OCI-LY3 (cell line): ENCODE measurements around the gene HRCT1.

ENCODE experiments used
- H2AFZ ChIP-seq: fragments of 200-600, 300-600 bp; shearing (Covaris generic); 2 replicates; pipeline ENCODE4 v1.6.0; 2014; ENCODE audit warnings: antibody characterized with exemption, low read depth, low read length
- H3K27ac ChIP-seq: fragments of 200-600, 300-600 bp; sonication (generic); 2 replicates; pipeline ENCODE4 v1.5.1; 2014; ENCODE audit warnings: mild to moderate bottlenecking, low read length, moderate library complexity, mixed read lengths
- H3K27me3 ChIP-seq: fragments of 200-600, 300-600 bp; sonication (generic); 2 replicates; pipeline ENCODE4 v1.6.1; 2014; ENCODE audit warnings: low read depth, low read length, mixed read lengths
- H3K36me3 ChIP-seq: fragments of 200-600, 300-600 bp; sonication (generic); replicated peaks from 2 replicates; pipeline ENCODE3; 2014; ENCODE audit warnings: low read depth, low read length, mixed read lengths
- H3K4me1 ChIP-seq: fragments of 300-600, 200-600 bp; sonication (generic); 2 replicates; pipeline ENCODE4 v1.6.1; 2014; ENCODE audit warnings: low read length, mixed read lengths
- H3K4me2 ChIP-seq: fragments of 200-600, 300-600 bp; sonication (generic); 2 replicates; pipeline ENCODE4 v1.6.1; 2014; ENCODE audit warnings: low read length, mixed read lengths
- H3K4me3 ChIP-seq: fragments of 300-600, 200-600 bp; sonication (generic); 2 replicates; pipeline ENCODE4 v1.5.1; 2014; ENCODE audit warnings: antibody characterized with exemption, mild to moderate bottlenecking, low read length, moderate library complexity
- H3K79me2 ChIP-seq: fragments of 300-600, 200-600 bp; shearing (Covaris generic); 2 replicates; pipeline ENCODE4 v1.6.1; 2014; ENCODE audit warnings: mild to moderate bottlenecking, low read length, mixed read lengths
- H3K9ac ChIP-seq: fragments of 300-600, 200-600 bp; shearing (Covaris generic); 2 replicates; pipeline ENCODE4 v1.6.0; 2014; ENCODE audit warnings: mild to moderate bottlenecking, low read length, moderate library complexity
- H3K9me3 ChIP-seq: fragments of 200-600, 300-600 bp; shearing (Covaris generic); 2 replicates; pipeline ENCODE4 v1.6.1; 2014; ENCODE audit warnings: low read length, mixed read lengths; ENCODE audit not compliant: insufficient read depth
- H4K20me1 ChIP-seq: fragments of 200-600, 300-600 bp; sonication (generic); 2 replicates; pipeline ENCODE4 v1.6.1; 2016; ENCODE audit warnings: low read length, mixed read lengths; ENCODE audit not compliant: insufficient read depth
- EZH2phosphoT487 ChIP-seq: fragments of 200-600 bp; shearing (Covaris generic); IDR thresholded peaks from 2 replicates; pipeline ENCODE4 v1.6.1; 2018; ENCODE audit warnings: antibody characterized with exemption, mixed run types, low read depth
- TF ChIP-seq, protein P1 (sequence below): fragments of 200-600, 300-600 bp; sonication (generic); IDR thresholded peaks from 2 replicates; pipeline ENCODE4 v1.5.1; 2014; ENCODE audit warnings: antibody characterized with exemption, low read length, low read depth

Gene HRCT1

DNA sequence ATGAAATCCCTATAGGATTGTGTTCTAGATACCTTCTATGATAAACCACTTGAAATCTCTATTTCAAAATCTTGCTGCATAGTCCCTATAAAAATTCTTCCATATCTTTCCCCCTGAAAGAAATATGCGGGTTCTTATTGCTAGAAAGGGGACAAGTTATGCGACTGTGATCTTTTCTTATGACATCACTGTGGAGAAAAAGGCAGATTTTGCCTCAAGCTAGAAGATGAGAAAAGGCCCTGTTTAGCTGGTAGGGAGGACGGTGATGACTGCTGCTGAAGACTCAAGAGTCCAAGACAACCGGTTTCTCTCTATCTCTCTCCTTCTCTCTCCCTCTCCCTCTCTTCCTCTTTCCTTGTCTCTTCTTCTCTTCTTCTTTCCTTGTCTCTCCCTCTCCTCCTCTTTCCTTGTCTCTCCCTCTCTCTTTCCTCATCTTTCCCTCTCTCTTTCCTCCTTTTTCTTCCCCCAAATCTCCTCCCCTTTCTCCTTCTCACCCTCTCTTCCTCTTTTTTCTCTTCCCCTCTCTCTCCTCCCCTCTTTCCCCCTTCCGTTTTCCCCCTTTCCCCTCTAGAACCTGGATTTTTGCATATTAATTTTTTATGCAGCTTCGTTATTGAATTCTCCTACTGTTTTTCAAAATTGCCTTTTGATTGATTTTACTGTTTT, 46.7 kb downstream of the HRCT1 start:
- no peaks in the 10 kb centered on the region for H3K4me1 ChIP-seq
- no peak overlapping the region for H3K4me2 ChIP-seq
- no peak overlapping the region for H3K4me3 ChIP-seq
- H3K27ac ChIP-seq: no peak overlapping the region
- H2AFZ ChIP-seq: no peak overlapping the region
- no peaks in the 10 kb centered on the region for H3K36me3 ChIP-seq
- TF ChIP-seq, protein P1, sequence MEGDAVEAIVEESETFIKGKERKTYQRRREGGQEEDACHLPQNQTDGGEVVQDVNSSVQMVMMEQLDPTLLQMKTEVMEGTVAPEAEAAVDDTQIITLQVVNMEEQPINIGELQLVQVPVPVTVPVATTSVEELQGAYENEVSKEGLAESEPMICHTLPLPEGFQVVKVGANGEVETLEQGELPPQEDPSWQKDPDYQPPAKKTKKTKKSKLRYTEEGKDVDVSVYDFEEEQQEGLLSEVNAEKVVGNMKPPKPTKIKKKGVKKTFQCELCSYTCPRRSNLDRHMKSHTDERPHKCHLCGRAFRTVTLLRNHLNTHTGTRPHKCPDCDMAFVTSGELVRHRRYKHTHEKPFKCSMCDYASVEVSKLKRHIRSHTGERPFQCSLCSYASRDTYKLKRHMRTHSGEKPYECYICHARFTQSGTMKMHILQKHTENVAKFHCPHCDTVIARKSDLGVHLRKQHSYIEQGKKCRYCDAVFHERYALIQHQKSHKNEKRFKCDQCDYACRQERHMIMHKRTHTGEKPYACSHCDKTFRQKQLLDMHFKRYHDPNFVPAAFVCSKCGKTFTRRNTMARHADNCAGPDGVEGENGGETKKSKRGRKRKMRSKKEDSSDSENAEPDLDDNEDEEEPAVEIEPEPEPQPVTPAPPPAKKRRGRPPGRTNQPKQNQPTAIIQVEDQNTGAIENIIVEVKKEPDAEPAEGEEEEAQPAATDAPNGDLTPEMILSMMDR: no peak
- no peak for TF ChIP-seq EZH2phosphoT487
- no peaks in the 10 kb centered on the region for H3K79me2 ChIP-seq
- H3K9ac ChIP-seq: no peak overlapping the region
- H4K20me1 ChIP-seq: no peaks in the 10 kb centered on the region
- H3K27me3 ChIP-seq: peaks cover 39% of the 10 kb centered on the region
- H3K9me3 ChIP-seq: no peaks in the 10 kb centered on the region

DNA sequence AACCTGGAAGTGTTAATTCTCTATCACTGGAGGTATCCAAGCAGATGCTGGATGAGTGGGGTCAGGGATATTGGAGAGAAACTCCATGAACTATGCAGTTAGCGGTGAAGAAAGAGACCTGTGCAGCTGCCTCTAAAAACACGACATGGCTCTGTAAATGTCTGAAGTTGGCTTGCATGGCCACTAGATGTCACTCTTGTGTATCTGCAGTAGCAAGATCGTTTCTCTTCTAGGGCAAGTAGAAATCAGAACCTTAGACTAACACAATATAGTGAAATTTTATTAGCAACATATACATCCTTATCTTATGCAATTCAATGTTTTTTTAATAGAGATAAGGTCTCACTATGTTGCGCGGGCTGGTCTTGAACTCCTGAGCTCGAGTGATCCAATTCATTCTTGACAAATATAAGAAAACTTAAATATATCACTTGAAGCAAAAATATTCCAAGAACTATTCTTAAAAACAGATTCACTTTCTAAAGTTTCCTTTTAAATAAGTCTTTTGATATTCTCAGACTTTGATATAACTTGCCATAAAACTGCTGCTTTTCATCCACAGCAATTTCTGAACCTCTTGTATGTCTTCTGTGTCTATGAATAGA, 49.0 kb downstream of the HRCT1 start:
- H3K4me1 ChIP-seq: no peaks in the 10 kb centered on the region
- TF ChIP-seq EZH2phosphoT487: no peak
- TF ChIP-seq, protein P1: peak; percentile 89
- peak overlapping the region; percentile 51; the same call in 1 of the 2 replicates for H2AFZ ChIP-seq
- H3K36me3 ChIP-seq: no peaks in the 10 kb centered on the region
- no peak overlapping the region for H3K9ac ChIP-seq
- no peaks in the 10 kb centered on the region for H3K79me2 ChIP-seq
- H3K27me3 ChIP-seq: peaks cover 54% of the 10 kb centered on the region
- H3K4me2 ChIP-seq: peak overlapping the region; percentile 46
- H4K20me1 ChIP-seq: no peaks in the 10 kb centered on the region
- H3K27ac ChIP-seq: no peak overlapping the region
- H3K9me3 ChIP-seq: no peaks in the 10 kb centered on the region
- H3K4me3 ChIP-seq: no peak overlapping the region

DNA sequence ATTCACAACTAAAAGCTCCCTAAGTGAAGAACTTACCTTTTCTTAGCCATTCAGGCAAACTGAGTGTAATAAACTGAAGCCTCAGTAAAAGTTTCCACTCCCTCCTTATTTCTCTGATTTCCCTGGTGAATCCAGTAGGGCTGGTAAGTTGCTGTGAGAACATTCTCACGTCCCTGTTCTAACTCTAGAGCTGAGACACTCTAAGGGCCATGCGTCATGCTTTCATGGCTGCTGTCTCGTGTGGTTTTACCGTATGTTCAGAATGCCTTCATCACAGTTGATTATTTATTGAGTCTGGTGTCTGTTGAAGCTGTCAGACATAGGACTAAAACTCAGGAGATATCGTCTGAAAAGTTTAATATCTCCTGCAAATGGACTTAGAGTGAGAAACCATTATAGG, 50.6 kb downstream of the HRCT1 start:
- Histone ChIP-seq H3K4me2 (no peak overlapping the region), H4K20me1 (no peaks in the 10 kb centered on the region), H3K36me3 (no peaks in the 10 kb centered on the region), H3K27ac (no peak overlapping the region), H3K9me3 (no peaks in the 10 kb centered on the region), H3K27me3 (peaks cover 63% of the 10 kb centered on the region), H3K79me2 (no peaks in the 10 kb centered on the region), H3K4me3 (no peak overlapping the region), H3K9ac (no peak overlapping the region), H3K4me1 (no peaks in the 10 kb centered on the region), H2AFZ (no peak overlapping the region)
- TF ChIP-seq EZH2phosphoT487: no peak
- TF ChIP-seq, protein P1: no peak
